ENCODE measurements around the gene MSANTD4. TPM values are rescaled to one million over a fixed set of nuclear protein-coding genes. Genes with fewer than 3 reads are reported as not detected.
"Not testable (repeated sequence)": the region's sequence is repeated elsewhere in the genome, so short reads cannot be mapped to it uniquely, and the experiment has no call there.

The MSANTD4 gene
- 47.2 TPM for total RNA-seq (ENCODE audit: insufficient read depth, low replicate concordance)

DNA sequence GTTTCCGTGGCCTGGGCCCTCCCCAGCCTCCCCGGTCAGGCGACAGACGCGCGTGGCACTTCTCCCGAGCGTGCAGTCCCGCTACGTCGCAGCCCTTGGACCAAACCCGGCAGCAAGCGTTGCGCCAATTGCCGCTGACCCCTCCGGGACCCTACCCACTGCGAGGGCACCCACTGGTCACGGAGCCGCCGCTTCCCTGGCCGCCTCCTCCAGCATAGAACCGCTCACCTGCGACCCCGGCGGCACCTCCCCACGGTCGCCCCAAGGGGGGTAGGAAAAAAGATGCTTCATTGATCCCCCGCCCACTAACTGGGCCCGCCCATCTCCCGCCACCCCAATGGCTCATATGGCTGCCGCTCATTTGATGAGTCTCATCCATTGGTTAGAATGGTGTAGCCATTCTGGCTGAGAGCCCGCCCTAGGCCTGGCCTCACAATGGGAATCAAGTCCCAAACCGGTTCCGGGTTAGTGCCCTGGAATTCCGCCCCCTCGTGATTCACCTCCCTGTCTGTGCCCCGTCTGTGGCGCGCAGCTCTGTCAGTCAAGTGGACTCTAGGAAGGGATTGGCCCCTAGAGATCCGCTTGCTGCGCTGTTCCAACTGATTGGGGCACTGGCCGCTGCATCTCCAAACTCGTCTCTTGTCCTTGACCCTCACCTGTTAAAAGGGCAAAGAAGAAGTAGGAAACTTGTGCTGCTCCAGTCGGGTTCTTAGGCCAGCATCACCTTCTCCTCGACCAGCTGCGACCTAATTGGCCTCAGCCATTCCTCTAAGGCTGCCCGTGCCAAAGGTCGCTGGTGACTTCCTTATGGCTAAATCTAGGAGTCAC is at the start of gene MSANTD4:
MSANTD4 (minus strand) TSS at position 274 of the 828 bp plus-strand sequence. CDS start 11,323 bp downstream, outside the sequence.
- peak; percentile 100 for DNase-seq (ENCODE audit: low spot score)

DNA sequence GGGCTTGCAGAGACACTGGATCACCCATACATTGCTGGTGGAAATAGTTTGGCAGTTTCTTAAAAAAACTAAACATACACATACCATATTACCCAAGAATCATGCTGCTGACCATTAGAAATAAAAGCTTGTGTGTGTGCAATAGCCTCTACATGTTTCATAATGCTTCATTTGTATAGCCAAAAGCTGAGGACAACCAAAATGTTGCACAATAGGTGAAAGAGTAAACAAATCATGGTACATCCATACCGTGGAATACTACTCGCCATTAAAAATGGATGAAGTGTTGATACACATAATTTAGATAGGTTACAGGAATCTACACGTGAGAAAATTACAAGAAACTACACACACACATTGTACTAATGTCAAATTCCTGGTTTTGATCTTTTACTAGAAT is 48.6 kb upstream of the MSANTD4 start:
- DNase-seq (ENCODE audit: low spot score) = no peak

DNA sequence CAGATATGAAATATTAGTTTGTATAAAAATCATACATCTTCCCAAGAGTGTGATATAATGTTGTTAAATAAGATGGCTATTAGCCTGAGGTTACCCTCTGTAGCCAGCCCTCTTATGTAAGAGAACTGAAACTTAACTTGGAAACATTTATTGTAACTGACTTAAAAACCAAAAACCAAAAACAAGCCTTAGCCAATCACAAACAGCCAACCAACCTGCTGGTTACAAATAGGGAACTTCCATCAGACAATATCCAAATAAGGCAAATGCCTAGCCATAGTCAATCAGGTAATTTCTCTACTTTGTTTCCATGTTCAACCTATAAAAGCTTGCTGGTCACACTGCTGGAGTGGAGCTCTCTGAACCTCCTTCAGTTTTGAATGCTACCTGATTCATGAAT is 41.0 kb upstream of the MSANTD4 start:
- no peak for DNase-seq (ENCODE audit: low spot score)

DNA sequence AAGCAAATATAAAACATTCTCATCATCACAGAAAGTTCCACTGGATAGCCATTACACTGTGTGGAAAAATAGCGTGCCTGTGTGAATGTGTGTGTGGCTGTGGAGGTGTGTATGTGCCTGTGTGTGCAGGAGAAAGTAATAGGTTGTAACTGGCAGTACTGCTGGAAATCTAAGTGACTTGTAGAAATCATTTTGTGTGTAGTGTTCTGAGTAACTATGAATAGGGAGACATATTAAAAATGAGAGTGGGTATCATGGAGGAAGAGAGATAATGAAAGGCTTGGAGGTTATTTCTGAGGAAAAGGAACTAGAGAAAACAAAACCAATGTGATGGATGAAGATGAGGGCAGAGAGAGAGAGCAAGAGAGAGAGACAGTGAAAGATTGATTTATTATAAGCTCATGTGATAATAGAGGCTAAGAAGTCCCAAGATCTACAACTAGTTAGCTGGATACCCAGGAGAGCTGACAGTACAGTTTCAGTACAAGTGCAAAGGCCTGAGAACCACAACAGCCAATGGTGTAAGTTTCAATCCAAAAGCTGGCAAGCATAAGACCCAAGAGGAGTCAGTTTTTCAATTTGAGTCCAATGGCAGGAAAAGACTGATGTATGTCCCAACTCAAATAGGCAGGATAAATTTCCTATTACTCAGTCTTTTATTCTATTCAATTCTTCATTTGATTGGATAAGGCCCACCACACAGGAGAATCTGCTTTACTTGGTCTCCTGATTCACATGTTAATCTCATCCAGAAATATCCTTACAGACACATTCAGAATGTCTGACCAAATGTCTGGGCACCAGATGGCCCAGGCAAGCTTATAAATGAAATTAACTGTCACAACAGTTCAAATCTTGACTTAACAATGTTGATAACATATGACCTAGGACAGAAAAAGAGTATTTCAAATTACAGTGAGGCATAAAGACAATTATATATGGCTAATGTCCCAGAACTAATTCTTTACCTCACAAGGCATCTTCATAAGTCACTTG is 40.2 kb upstream of the MSANTD4 start:
- no peak for DNase-seq (ENCODE audit: low spot score)

- no peak for DNase-seq (ENCODE audit: low spot score)
Observed at GRCh38 chr11:106061249-106061784, 39.3 kb upstream of the MSANTD4 start.

GRCh38 chr11:106059617-106060016 is 37.6 kb upstream of the MSANTD4 start:
- DNase-seq (ENCODE audit: low spot score) = no peak

DNA sequence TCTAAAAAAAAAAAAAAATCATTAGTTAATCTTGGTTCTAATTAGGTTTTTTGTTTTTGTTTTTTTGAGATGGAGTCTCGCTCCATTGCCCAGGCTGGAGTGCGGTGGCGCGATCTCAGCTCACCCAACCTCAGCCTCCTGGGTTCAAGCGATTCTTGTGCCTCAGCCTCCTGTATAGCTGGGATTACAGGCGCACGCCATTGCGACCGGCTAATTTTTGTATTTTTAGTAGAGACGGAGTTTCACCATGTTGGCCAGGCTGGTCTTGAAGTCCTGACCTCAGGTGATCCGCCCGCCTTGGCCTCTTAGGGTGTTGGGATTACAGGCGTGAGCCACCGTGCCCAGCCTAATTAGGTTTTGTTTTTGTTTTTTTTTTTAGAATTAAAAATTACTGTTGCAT is 36.3 kb upstream of the MSANTD4 start:
- DNase-seq (ENCODE audit: low spot score) = not testable (repeated sequence)

GRCh38 chr11:106051103-106051502 is 29.1 kb upstream of the MSANTD4 start:
- no peak for DNase-seq (ENCODE audit: low spot score)

DNA sequence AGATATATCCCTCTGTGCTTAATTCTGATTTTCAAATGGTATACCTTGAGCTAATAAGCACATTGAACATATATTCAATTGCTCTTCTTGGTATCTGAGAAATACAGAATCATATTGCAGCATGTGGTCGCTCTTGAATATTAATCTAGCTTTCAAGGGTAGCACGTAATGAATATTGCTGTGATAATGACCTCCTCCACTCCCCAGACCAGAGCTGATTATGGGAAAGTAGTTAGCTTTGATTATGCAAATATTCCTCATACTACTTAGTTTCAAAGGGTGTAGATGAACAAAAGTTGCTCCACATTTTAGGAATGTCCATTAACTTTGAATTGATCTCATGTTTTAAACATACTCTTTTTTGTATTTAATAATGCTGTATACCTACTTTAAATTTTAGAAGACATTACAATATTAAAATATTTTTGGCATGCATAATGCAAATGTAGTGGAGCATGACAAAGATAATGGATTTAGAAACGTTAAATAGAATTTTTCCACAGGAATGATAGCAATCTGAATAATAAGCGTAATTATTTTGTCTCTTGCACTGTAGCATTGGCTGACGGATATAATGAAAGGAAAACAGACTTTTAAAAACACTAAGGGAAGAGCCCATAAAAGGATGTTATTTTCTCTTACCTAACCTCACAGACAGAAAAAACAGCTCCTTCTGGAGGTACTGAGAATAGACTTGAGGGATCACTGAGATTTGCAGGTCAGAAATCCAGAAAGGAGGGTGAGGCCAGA is 27.9 kb upstream of the MSANTD4 start:
- DNase-seq (ENCODE audit: low spot score) = no peak

- DNase-seq (ENCODE audit: low spot score) = no peak
Observed at GRCh38 chr11:106047631-106048030, 25.6 kb upstream of the MSANTD4 start.

GRCh38 chr11:106043540-106043939 is 21.5 kb upstream of the MSANTD4 start:
- DNase-seq (ENCODE audit: low spot score) = no peak

GRCh38 chr11:106032861-106033260 is 10.8 kb upstream of the MSANTD4 start:
- no peak for DNase-seq (ENCODE audit: low spot score)

- no peak for DNase-seq (ENCODE audit: low spot score)
Observed at GRCh38 chr11:106031936-106032335, 9.9 kb upstream of the MSANTD4 start.

- DNase-seq (ENCODE audit: low spot score) = no peak
Observed at GRCh38 chr11:106031202-106031810, 9.3 kb upstream of the MSANTD4 start.

- DNase-seq (ENCODE audit: low spot score) = no peak
Observed at GRCh38 chr11:106030609-106031008, 8.6 kb upstream of the MSANTD4 start.

DNA sequence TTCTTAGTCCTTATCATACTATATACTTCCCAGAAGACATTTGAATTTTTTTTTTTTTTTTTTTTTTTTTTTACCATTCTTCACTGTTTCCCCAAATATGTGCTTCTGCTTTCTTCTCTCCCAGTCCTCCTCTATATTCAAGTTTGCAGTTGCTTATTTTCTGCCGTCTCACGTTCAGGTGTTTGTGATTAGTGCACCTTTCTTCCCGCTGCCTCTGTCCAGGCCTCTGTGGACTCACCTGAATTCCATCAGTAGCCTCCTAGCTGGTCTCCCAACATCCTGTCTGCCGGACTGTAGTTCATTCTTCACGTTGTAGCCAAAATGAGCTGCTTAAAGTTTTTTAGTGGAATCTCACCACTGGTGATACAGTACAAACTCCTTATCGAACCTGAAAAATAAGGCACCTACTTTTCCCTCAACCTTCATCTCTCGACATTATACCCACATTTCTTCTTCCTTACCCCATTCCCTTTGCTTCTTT is 795 bp upstream of the MSANTD4 start:
- peak; percentile 2 for DNase-seq (ENCODE audit: low spot score)

DNA sequence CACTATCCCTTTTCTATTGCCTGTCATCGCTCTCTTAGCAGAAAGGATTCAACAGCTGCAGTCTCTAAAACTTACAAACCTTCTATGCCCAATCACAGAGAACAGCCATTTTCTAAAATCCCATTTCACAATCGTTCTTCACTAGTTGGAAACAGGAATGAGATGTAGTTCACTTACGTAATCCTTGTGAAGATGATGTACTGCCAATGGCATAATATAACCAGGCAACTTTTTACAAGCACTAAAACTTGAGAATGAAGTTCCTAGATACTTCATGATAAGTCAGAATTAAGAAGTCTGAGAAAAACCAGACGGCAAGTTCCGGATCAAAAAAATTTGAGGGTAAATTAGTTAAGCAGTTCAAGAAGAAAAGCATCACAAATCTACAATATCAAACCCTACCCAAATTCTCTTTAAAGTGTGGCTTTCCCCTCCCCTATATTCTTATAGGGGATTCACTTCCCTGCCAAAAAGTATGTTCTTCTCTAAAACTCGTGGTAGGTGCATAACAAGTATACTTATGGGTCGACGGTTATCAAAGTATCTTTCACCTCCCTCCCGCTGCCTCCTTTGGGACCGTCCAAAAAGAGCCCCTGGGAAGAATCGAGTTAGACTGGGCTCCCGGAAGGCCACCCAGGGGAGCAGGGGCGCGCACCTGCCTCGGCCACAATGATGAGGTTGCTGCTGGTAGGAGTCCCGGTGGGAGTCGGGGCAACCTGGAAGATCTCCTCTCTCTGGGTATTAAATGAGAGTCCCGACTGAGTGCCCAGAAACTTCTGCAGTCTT is 666 bp downstream of the MSANTD4 start:
- DNase-seq (ENCODE audit: low spot score) = peak; percentile 62

- DNase-seq (ENCODE audit: low spot score) = no peak
Observed at GRCh38 chr11:106017093-106017492, 4.9 kb downstream of the MSANTD4 start.

- no peak for DNase-seq (ENCODE audit: low spot score)
Observed at GRCh38 chr11:106015066-106015465, 7.0 kb downstream of the MSANTD4 start.

GRCh38 chr11:106014620-106015019 is 7.4 kb downstream of the MSANTD4 start:
- DNase-seq (ENCODE audit: low spot score) = no peak
